Gastrocnemius medialis (tissue), 4 donors: ENCODE results near the gene CRYBG1.

Experiments
- CTCF ChIP-seq, 5 experiments: fragments of 450-650 bp in 3 of 5; fragments of 200-600 bp in 2 of 5; sonication (generic) in 2 of 5; IDR thresholded peaks in 4 of 5; conservative IDR thresholded peaks in 1 of 5; 1 replicate in 4 of 5; 2 replicates in 1 of 5; pipeline ENCODE4 v1.5.1; 2016 to 2019; ENCODE audit warnings: antibody characterized with exemption in 5 of 5, mild to moderate bottlenecking in 3 of 5, moderate library complexity in 3 of 5
- POLR2A ChIP-seq, 2 donors: fragments of 450-650 bp; IDR thresholded peaks; one replicate each; pipeline ENCODE4 v1.6.1; 2017; ENCODE audit warnings: antibody characterized with exemption in 2 of 2, mild to moderate bottlenecking in 2 of 2, moderate library complexity in 2 of 2

DNA sequence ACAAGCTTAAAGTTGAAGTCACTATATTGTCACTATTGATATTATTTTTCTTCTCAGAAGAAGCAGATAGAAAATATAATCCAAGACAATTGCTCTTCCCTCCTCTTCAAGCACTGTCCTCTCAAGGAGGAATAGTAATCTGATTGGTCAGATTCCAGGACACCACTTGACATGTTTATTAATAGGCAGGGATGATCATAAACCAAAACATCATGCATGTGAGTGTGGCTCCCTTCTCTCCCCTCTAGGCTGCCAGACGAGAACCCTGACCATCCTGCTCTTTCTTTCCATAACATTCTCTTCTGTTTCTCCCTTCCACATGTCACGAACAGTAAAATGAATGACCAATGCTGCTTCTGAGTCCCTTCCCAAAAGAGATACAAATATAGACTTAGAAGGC is 42.5 kb upstream of the CRYBG1 start:
- TF ChIP-seq CTCF (IDR thresholded peaks at IDR 0.05 in 4 of 5, conservative IDR thresholded peaks at IDR 0.05 in 1 of 5) (peak in 1 of 5 experiments; percentile 3), POLR2A (IDR thresholded peaks at IDR 0.05) (no peak)
